ENCODE results near the gene AUH. TPM values are rescaled to one million over a fixed set of nuclear protein-coding genes. Genes with fewer than 3 reads are reported as not detected.
"Not testable (repeated sequence)": the region's sequence is repeated elsewhere in the genome, so short reads cannot be mapped to it uniquely, and the experiment has no call there.

The AUH gene
- total RNA-seq, 1 donor from 2014 or later: 14.6 TPM

GRCh38 chr9:91379426-91379825 is 17.7 kb upstream of the AUH start:
- Mint-ChIP-seq H3K27me3 (ENCODE audit: unreplicated experiment) (no peaks in the 10 kb centered on the region), H3K36me3 (ENCODE audit: unreplicated experiment) (no peaks in the 10 kb centered on the region), H3K4me1 (ENCODE audit: unreplicated experiment) (peaks cover 7% of the 10 kb centered on the region), H3K27ac (ENCODE audit: unreplicated experiment) (no peak overlapping the region), H3K4me3 (ENCODE audit: unreplicated experiment) (no peak overlapping the region), H3K9me3 (ENCODE audit: unreplicated experiment) (no peaks in the 10 kb centered on the region)
- TF ChIP-seq CTCF (IDR thresholded peaks at IDR 0.05): no peak
- no peak for DNase-seq (ENCODE audit: extremely low spot score, unreplicated experiment)

- peaks cover 7% of the 10 kb centered on the region for H3K4me1 Mint-ChIP-seq (ENCODE audit: unreplicated experiment)
- H3K27me3 Mint-ChIP-seq (ENCODE audit: unreplicated experiment): no peaks in the 10 kb centered on the region
- H3K36me3 Mint-ChIP-seq (ENCODE audit: unreplicated experiment): no peaks in the 10 kb centered on the region
- no peak for TF ChIP-seq CTCF (IDR thresholded peaks at IDR 0.05)
- no peaks in the 10 kb centered on the region for H3K9me3 Mint-ChIP-seq (ENCODE audit: unreplicated experiment)
- H3K27ac Mint-ChIP-seq (ENCODE audit: unreplicated experiment): no peak overlapping the region
- DNase-seq (ENCODE audit: extremely low spot score, unreplicated experiment): no peak
- no peak overlapping the region for H3K4me3 Mint-ChIP-seq (ENCODE audit: unreplicated experiment)
These were observed 17.0 kb upstream of the AUH start for GRCh38 chr9:91378695-91379127.

- not testable (repeated sequence) for H3K27ac Mint-ChIP-seq (ENCODE audit: unreplicated experiment); H3K36me3 Mint-ChIP-seq (ENCODE audit: unreplicated experiment); H3K4me1 Mint-ChIP-seq (ENCODE audit: unreplicated experiment); DNase-seq (ENCODE audit: extremely low spot score, unreplicated experiment); H3K9me3 Mint-ChIP-seq (ENCODE audit: unreplicated experiment); H3K4me3 Mint-ChIP-seq (ENCODE audit: unreplicated experiment); H3K27me3 Mint-ChIP-seq (ENCODE audit: unreplicated experiment)
These were observed 16.3 kb upstream of the AUH start for GRCh38 chr9:91378054-91378453.

- Mint-ChIP-seq H3K36me3 (ENCODE audit: unreplicated experiment) (no peaks in the 10 kb centered on the region), H3K4me3 (ENCODE audit: unreplicated experiment) (no peak overlapping the region), H3K27me3 (ENCODE audit: unreplicated experiment) (no peaks in the 10 kb centered on the region), H3K9me3 (ENCODE audit: unreplicated experiment) (no peaks in the 10 kb centered on the region), H3K27ac (ENCODE audit: unreplicated experiment) (no peak overlapping the region), H3K4me1 (ENCODE audit: unreplicated experiment) (peaks cover 7% of the 10 kb centered on the region)
- no peak for TF ChIP-seq CTCF (IDR thresholded peaks at IDR 0.05)
- DNase-seq (ENCODE audit: extremely low spot score, unreplicated experiment): no peak
These were observed 14.5 kb upstream of the AUH start for GRCh38 chr9:91376239-91376638.

GRCh38 chr9:91374939-91375338 is 13.2 kb upstream of the AUH start:
- no peak for DNase-seq (ENCODE audit: extremely low spot score, unreplicated experiment)
- H3K4me1 Mint-ChIP-seq (ENCODE audit: unreplicated experiment): peaks cover 7% of the 10 kb centered on the region
- no peaks in the 10 kb centered on the region for H3K9me3 Mint-ChIP-seq (ENCODE audit: unreplicated experiment)
- TF ChIP-seq CTCF (IDR thresholded peaks at IDR 0.05): no peak
- H3K4me3 Mint-ChIP-seq (ENCODE audit: unreplicated experiment): no peak overlapping the region
- H3K36me3 Mint-ChIP-seq (ENCODE audit: unreplicated experiment): no peaks in the 10 kb centered on the region
- H3K27ac Mint-ChIP-seq (ENCODE audit: unreplicated experiment): no peak overlapping the region
- no peaks in the 10 kb centered on the region for H3K27me3 Mint-ChIP-seq (ENCODE audit: unreplicated experiment)

GRCh38 chr9:91371894-91372293 is 10.2 kb upstream of the AUH start:
- H3K4me3 Mint-ChIP-seq (ENCODE audit: unreplicated experiment): no peak overlapping the region
- DNase-seq (ENCODE audit: extremely low spot score, unreplicated experiment): no peak
- peaks cover 9% of the 10 kb centered on the region for H3K9me3 Mint-ChIP-seq (ENCODE audit: unreplicated experiment)
- H3K4me1 Mint-ChIP-seq (ENCODE audit: unreplicated experiment): peaks cover 3% of the 10 kb centered on the region
- no peak for TF ChIP-seq CTCF (IDR thresholded peaks at IDR 0.05)
- H3K27ac Mint-ChIP-seq (ENCODE audit: unreplicated experiment): no peak overlapping the region
- peaks cover 2% of the 10 kb centered on the region for H3K27me3 Mint-ChIP-seq (ENCODE audit: unreplicated experiment)
- H3K36me3 Mint-ChIP-seq (ENCODE audit: unreplicated experiment): no peaks in the 10 kb centered on the region

GRCh38 chr9:91370006-91370405 is 8.3 kb upstream of the AUH start:
- H3K4me3 Mint-ChIP-seq (ENCODE audit: unreplicated experiment); H3K36me3 Mint-ChIP-seq (ENCODE audit: unreplicated experiment); H3K4me1 Mint-ChIP-seq (ENCODE audit: unreplicated experiment); H3K27ac Mint-ChIP-seq (ENCODE audit: unreplicated experiment); DNase-seq (ENCODE audit: extremely low spot score, unreplicated experiment); H3K27me3 Mint-ChIP-seq (ENCODE audit: unreplicated experiment); H3K9me3 Mint-ChIP-seq (ENCODE audit: unreplicated experiment): not testable (repeated sequence)
